ENCODE measurements around the gene PLCB2. TPM values are rescaled to one million over a fixed set of nuclear protein-coding genes. Genes with fewer than 3 reads are reported as not detected.

The PLCB2 gene
- total and polyA plus RNA-seq, 2 donors (not counting 3 experiments of a cell fraction or from before 2014, with no cell fraction given): 1.5 to 1.6 TPM

DNA sequence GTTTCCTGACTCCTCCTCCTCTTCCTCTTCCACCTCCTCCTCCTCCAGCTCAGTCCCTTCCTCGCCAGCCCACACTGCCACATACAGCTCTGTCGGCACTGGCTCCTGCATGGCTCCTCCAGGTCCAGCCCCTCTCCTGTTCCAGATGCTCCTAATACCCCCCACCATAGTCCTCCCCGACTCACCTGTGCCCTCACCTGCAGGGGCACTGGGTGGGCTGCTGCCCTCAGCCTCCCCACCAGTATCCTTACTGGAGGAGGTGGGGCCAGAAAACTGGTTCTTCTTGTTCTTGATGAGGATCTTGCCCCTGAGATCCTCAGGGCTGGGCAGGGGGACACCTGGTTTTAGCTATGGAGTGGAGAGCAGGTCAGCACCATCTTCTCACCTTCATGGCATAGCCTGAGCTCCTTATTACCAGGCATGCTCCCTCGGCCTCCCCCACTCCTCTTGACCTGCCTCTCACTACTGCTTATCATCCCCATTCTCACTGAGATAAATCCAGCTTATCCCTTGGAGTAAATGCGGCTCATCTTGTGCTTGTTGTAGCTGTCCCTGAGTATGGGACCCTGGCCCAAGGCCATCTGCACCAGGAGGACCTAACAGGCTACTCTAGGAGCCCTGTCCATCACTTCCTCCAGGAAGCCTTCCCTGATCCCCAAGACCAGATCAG lies 11.0 kb downstream of the PLCB2 start:
- Histone ChIP-seq H3K9me3 (replicated peaks; ENCODE audit: control insufficient read depth, insufficient read depth, low read length) (no peaks in the 10 kb centered on the region), H3K4me1 (ENCODE audit: control insufficient read depth, extremely low read depth, insufficient read depth, low read length) (no peaks in the 10 kb centered on the region), H3K4me2 (ENCODE audit: insufficient read depth, low read length) (no peak overlapping the region), H3K27me3 (ENCODE audit: control insufficient read depth in 2 of 2, insufficient read depth in 2 of 2, low read length in 2 of 2) (peaks cover 7 to 26% of the 10 kb centered on the region in 2 experiments), H2AFZ (ENCODE audit: low read depth, low read length) (no peak overlapping the region), H3K9ac (replicated peaks; ENCODE audit: extremely low read depth, insufficient read depth, low read length) (no peak overlapping the region), H3K9me1 (replicated peaks; ENCODE audit: control insufficient read depth, extremely low read depth, insufficient read depth, low read length) (no peaks in the 10 kb centered on the region), H3K4me3 (replicated peaks in 1 of 3; ENCODE audit: insufficient read depth in 1 of 3, low read depth in 1 of 3, low read length in 3 of 3) (no peak overlapping the region), H3K79me2 (ENCODE audit: control insufficient read depth, insufficient read depth, low read length) (no peaks in the 10 kb centered on the region), H4K20me1 (replicated peaks; ENCODE audit: control insufficient read depth, extremely low read depth, insufficient read depth, low read length) (no peaks in the 10 kb centered on the region), H3K27ac (ENCODE audit: insufficient read depth, low read depth, low read length) (no peak overlapping the region), H3K36me3 (ENCODE audit: control insufficient read depth in 2 of 2, extremely low read depth in 1 of 2, insufficient read depth in 2 of 2, low read length in 2 of 2) (no peaks in the 10 kb centered on the region)
- DNase-seq (ENCODE audit: low read depth, low spot score) (no peak), FAIRE-seq (no peak)
- BruUV-seq (replicated peaks): no TSS peak
- dilution Hi-C loops (cut with MboI; ENCODE audit: extremely low pct_ligation_motif_present, low sequenced_read_pairs) (no loop called here), intact Hi-C loops (cut with micrococcal nuclease) (no loop called here)
- ChIA-PET POLR2A (no interaction called here), CTCF (interaction anchor here (0.6 to 1.5 kb wide), 2 partner anchors 17 to 22 kb away, joined by 3 to 5 read pairs; no protein-coding TSS in a partner anchor)
- TF ChIP-seq GATA2 (IDR thresholded peaks at IDR 0.05; ENCODE audit: insufficient read depth, insufficient read length, low read depth, low read length): no peak
- no peak for TF ChIP-seq MAX (IDR thresholded peaks at IDR 0.05; ENCODE audit: insufficient read depth, insufficient read length)
- no peak for TF ChIP-seq EZH2 (IDR thresholded peaks at IDR 0.05; ENCODE audit: borderline replicate concordance, low read depth, low read length, severe bottlenecking)
- TF ChIP-seq POLR2AphosphoS5 (IDR thresholded peaks at IDR 0.05; ENCODE audit: insufficient read depth, low read depth, low read length): no peak
- TF ChIP-seq JUN (IDR thresholded peaks at IDR 0.05; ENCODE audit: borderline replicate concordance, insufficient read depth, insufficient read length, low read depth): no peak
- TF ChIP-seq FOS (IDR thresholded peaks at IDR 0.05; ENCODE audit: borderline replicate concordance, insufficient read depth, low read length): no peak
- TF ChIP-seq MYC (IDR thresholded peaks at IDR 0.05; ENCODE audit: low read depth, low read length): no peak
- TF ChIP-seq POLR2A (IDR thresholded peaks at IDR 0.05; ENCODE audit: low read depth, low read length): no peak
- TF ChIP-seq, protein P1, sequence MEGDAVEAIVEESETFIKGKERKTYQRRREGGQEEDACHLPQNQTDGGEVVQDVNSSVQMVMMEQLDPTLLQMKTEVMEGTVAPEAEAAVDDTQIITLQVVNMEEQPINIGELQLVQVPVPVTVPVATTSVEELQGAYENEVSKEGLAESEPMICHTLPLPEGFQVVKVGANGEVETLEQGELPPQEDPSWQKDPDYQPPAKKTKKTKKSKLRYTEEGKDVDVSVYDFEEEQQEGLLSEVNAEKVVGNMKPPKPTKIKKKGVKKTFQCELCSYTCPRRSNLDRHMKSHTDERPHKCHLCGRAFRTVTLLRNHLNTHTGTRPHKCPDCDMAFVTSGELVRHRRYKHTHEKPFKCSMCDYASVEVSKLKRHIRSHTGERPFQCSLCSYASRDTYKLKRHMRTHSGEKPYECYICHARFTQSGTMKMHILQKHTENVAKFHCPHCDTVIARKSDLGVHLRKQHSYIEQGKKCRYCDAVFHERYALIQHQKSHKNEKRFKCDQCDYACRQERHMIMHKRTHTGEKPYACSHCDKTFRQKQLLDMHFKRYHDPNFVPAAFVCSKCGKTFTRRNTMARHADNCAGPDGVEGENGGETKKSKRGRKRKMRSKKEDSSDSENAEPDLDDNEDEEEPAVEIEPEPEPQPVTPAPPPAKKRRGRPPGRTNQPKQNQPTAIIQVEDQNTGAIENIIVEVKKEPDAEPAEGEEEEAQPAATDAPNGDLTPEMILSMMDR (IDR thresholded peaks at IDR 0.05; ENCODE audit: extremely low read depth in 1 of 2, insufficient read depth in 1 of 2, low read depth in 1 of 2, low read length in 2 of 2): no peak

All from endothelial cell of umbilical vein (primary cell).